HEK293 (cell line): ENCODE measurements around the gene FSCN2.

Experiments
- CTCF ChIA-PET: fragments of 350-600 bp; formaldehyde crosslinking; extraction: SDS; loops from one replicate; lab custom pipeline; 2021; ENCODE audit warnings: antibody characterized with exemption; lab: Yijun Ruan, JAX
- POLR2A ChIA-PET: fragments of 300-600 bp; formaldehyde crosslinking; extraction: SDS; loops from one replicate; lab custom pipeline; 2020; ENCODE audit warnings: antibody characterized with exemption, inconsistent platforms; lab: Yijun Ruan, JAX
- H3K27ac ChIP-seq: fragments of 200-500 bp; sonication (Bioruptor generic); 2 replicates; pipeline ENCODE4 v1.5.1; 2014; ENCODE audit warnings: low read depth, low read length, control low read depth, inconsistent platforms; ENCODE audit errors: extremely low read depth
- H3K36me3 ChIP-seq, 2 experiments: fragments of 200-500 bp in 1 of 2; sonication (Bioruptor generic) in 1 of 2; 1 replicate in 1 of 2; 2 replicates in 1 of 2; pipeline ENCODE4 v1.5.1; 2014 to 2017; ENCODE audit warnings: inconsistent platforms in 2 of 2, low read length in 2 of 2; ENCODE audit not compliant: control insufficient read depth in 2 of 2, insufficient read depth in 1 of 2
- H3K4me1 ChIP-seq: fragments of 200-500 bp; sonication (Bioruptor generic); 2 replicates; pipeline ENCODE4 v1.5.1; 2014; ENCODE audit warnings: mild to moderate bottlenecking, low read length, inconsistent platforms; ENCODE audit not compliant: control insufficient read depth, insufficient read depth
- H3K4me3 ChIP-seq: 2 replicates; pipeline ENCODE4 v1.5.1; 2011; ENCODE audit warnings: low read depth, mild to moderate bottlenecking, control low read depth, low read length, moderate library complexity
- H3K9me3 ChIP-seq: fragments of 200-500 bp; sonication (Bioruptor generic); 2 replicates; pipeline ENCODE4 v1.5.1; 2014; ENCODE audit warnings: low read depth, low read length, inconsistent platforms; ENCODE audit not compliant: control insufficient read depth, insufficient read depth
- KLF16 ChIP-seq: fragments of 450-650 bp; formaldehyde crosslinking; IDR thresholded peaks from 2 replicates; pipeline ENCODE4 v1.5.1; 2017; ENCODE audit warnings: missing biosample characterization, missing genetic modification characterization
- OSR2 ChIP-seq: fragments of 450-650 bp; formaldehyde crosslinking; IDR thresholded peaks from 2 replicates; pipeline ENCODE4 v1.5.1; 2016; ENCODE audit warnings: missing biosample characterization, missing genetic modification characterization
- SCRT1 ChIP-seq: fragments of 450-650 bp; formaldehyde crosslinking; IDR thresholded peaks from 2 replicates; pipeline ENCODE4 v1.5.1; 2016; ENCODE audit warnings: missing biosample characterization, missing genetic modification characterization, borderline replicate concordance
- SP2 ChIP-seq: fragments of 450-650 bp; formaldehyde crosslinking; IDR thresholded peaks from 2 replicates; pipeline ENCODE4 v1.5.1; 2016; ENCODE audit warnings: missing biosample characterization, missing genetic modification characterization
- TRIM28 ChIP-seq: IDR thresholded peaks from 2 replicates; pipeline ENCODE4 v1.6.1; 2011; ENCODE audit warnings: low read length, control low read depth, borderline replicate concordance
- ZNF112 ChIP-seq: fragments of 450-650 bp; formaldehyde crosslinking; IDR thresholded peaks from 2 replicates; pipeline ENCODE4 v1.5.0; 2017; ENCODE audit warnings: missing biosample characterization, missing genetic modification characterization
- ZNF114 ChIP-seq: fragments of 450-650 bp; formaldehyde crosslinking; IDR thresholded peaks from 2 replicates; pipeline ENCODE4 v1.5.0; 2017; ENCODE audit warnings: missing biosample characterization, missing genetic modification characterization
- ZNF133 ChIP-seq: fragments of 450-650 bp; formaldehyde crosslinking; IDR thresholded peaks from 2 replicates; pipeline ENCODE4 v1.5.1; 2016; ENCODE audit warnings: missing biosample characterization, missing genetic modification characterization
- ZNF174 ChIP-seq: fragments of 450-650 bp; formaldehyde crosslinking; IDR thresholded peaks from 2 replicates; pipeline ENCODE4 v1.5.0; 2017; ENCODE audit warnings: missing biosample characterization, mild to moderate bottlenecking, missing genetic modification characterization
- ZNF184 ChIP-seq: fragments of 450-650 bp; IDR thresholded peaks from 2 replicates; pipeline ENCODE4 v1.5.1; 2018; ENCODE audit warnings: missing biosample characterization, mild to moderate bottlenecking, missing genetic modification characterization
- ZNF335 ChIP-seq: fragments of 450-650 bp; formaldehyde crosslinking; conservative IDR thresholded peaks from 2 replicates; pipeline ENCODE4 v1.5.1; 2016; ENCODE audit warnings: missing biosample characterization, missing genetic modification characterization
- ZNF366 ChIP-seq: fragments of 450-650 bp; formaldehyde crosslinking; conservative IDR thresholded peaks from 2 replicates; pipeline ENCODE4 v1.5.1; 2016; ENCODE audit warnings: missing biosample characterization, missing genetic modification characterization
- ZNF391 ChIP-seq: fragments of 450-650 bp; formaldehyde crosslinking; IDR thresholded peaks from 2 replicates; pipeline ENCODE4 v1.5.1; 2016; ENCODE audit warnings: low read depth, missing biosample characterization, missing genetic modification characterization, borderline replicate concordance
- ZNF416 ChIP-seq: fragments of 450-650 bp; formaldehyde crosslinking; IDR thresholded peaks from 2 replicates; pipeline ENCODE4 v1.5.1; 2016; ENCODE audit warnings: missing biosample characterization, missing genetic modification characterization
- ZSCAN23 ChIP-seq: fragments of 450-650 bp; formaldehyde crosslinking; IDR thresholded peaks from 2 replicates; pipeline ENCODE4 v1.5.1; 2016; ENCODE audit warnings: missing biosample characterization, missing genetic modification characterization
- TF ChIP-seq, protein P1 (sequence below): fragments of 450-650 bp; formaldehyde crosslinking; IDR thresholded peaks from 2 replicates; pipeline ENCODE4 v1.5.1; 2016; ENCODE audit warnings: missing biosample characterization, missing genetic modification characterization, low read depth
- TF ChIP-seq, protein P2 (sequence below): fragments of 450-650 bp; formaldehyde crosslinking; optimal IDR thresholded peaks from 2 replicates; pipeline ENCODE3; 2016; ENCODE audit warnings: missing biosample characterization, mild to moderate bottlenecking, missing genetic modification characterization
- TF ChIP-seq, protein P3 (sequence below): fragments of 450-650 bp; formaldehyde crosslinking; IDR thresholded peaks from 2 replicates; pipeline ENCODE4 v1.5.1; 2016; ENCODE audit warnings: missing biosample characterization, missing genetic modification characterization
- TF ChIP-seq, protein P4 (sequence below): sonication (generic); formaldehyde crosslinking; IDR thresholded peaks from 2 replicates; pipeline ENCODE4 v1.8.1; 2022; ENCODE audit warnings: mild to moderate bottlenecking, moderate library complexity, missing genetic modification reagents
- TF ChIP-seq, protein P5 (sequence below): fragments of 450-650 bp; formaldehyde crosslinking; IDR thresholded peaks from 2 replicates; pipeline ENCODE4 v1.5.1; 2016; ENCODE audit warnings: missing biosample characterization, missing genetic modification characterization, borderline replicate concordance
- TF ChIP-seq, protein P6 (sequence below): fragments of 450-650 bp; formaldehyde crosslinking; IDR thresholded peaks from 2 replicates; pipeline ENCODE4 v1.5.1; 2017; ENCODE audit warnings: missing biosample characterization, missing genetic modification characterization

The FSCN2 gene

DNA sequence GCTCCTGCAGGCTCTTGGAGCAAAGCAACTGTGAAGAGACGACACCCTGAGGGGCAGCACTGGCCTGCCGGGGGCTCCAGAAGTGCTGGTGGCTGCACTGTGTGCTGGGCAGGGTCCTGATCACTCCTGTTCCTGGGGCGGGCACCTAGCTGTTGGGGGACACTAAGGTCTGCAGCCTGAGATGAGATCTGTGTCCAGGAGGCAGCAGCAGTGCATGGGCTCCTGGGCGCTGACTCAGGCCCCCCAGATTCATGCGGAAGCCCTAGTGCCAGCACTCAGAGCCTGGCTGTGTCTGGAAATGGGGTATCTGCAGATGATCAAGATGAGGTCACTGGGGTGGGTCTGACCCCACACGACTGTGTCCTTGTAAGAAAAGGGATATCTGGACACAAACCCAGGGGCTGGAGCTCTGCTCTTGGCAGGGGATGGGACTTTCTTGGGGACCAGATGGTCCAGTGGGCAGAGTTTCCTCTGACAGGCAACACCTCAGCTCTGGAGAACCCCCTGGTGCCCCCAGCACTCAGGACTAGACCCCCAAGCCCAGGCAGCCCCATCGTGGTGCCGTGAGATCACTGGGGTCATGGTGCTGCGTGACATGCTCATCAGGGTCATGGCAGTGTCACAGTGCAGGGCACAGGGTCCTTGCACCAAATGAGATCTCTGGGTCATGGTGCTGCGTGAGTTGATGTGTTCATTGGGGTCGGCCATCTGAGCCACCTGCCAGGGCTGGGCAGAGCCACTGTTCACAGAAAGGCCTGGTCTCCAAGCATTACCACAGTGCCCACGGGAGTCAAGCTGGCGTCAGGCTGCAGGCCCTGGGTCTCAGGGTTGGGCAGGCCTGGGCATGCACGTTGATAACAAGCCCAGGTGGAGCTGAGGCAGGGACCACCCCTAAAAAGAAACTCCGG, 14.5 kb downstream of the FSCN2 start:
- TF ChIP-seq, protein P1, sequence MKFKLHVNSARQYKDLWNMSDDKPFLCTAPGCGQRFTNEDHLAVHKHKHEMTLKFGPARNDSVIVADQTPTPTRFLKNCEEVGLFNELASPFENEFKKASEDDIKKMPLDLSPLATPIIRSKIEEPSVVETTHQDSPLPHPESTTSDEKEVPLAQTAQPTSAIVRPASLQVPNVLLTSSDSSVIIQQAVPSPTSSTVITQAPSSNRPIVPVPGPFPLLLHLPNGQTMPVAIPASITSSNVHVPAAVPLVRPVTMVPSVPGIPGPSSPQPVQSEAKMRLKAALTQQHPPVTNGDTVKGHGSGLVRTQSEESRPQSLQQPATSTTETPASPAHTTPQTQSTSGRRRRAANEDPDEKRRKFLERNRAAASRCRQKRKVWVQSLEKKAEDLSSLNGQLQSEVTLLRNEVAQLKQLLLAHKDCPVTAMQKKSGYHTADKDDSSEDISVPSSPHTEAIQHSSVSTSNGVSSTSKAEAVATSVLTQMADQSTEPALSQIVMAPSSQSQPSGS (tag by site-specific recombination), result no peak
- TF ChIP-seq, protein P2, sequence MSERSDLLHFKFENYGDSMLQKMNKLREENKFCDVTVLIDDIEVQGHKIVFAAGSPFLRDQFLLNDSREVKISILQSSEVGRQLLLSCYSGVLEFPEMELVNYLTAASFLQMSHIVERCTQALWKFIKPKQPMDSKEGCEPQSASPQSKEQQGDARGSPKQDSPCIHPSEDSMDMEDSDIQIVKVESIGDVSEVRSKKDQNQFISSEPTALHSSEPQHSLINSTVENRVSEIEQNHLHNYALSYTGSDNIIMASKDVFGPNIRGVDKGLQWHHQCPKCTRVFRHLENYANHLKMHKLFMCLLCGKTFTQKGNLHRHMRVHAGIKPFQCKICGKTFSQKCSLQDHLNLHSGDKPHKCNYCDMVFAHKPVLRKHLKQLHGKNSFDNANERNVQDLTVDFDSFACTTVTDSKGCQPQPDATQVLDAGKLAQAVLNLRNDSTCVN, result no peak
- no peak for TF ChIP-seq KLF16 (tag by site-specific recombination)
- no peak for TF ChIP-seq SCRT1 (tag by site-specific recombination)
- TF ChIP-seq ZNF416 (tag by site-specific recombination), result no peak
- TF ChIP-seq ZNF184 (tag by site-specific recombination), result no peak
- no peak for TF ChIP-seq ZNF391 (tag by site-specific recombination)
- no peak for TF ChIP-seq ZSCAN23 (tag by site-specific recombination)
- no peak for TF ChIP-seq ZNF174 (tag by site-specific recombination)
- TF ChIP-seq, protein P3, sequence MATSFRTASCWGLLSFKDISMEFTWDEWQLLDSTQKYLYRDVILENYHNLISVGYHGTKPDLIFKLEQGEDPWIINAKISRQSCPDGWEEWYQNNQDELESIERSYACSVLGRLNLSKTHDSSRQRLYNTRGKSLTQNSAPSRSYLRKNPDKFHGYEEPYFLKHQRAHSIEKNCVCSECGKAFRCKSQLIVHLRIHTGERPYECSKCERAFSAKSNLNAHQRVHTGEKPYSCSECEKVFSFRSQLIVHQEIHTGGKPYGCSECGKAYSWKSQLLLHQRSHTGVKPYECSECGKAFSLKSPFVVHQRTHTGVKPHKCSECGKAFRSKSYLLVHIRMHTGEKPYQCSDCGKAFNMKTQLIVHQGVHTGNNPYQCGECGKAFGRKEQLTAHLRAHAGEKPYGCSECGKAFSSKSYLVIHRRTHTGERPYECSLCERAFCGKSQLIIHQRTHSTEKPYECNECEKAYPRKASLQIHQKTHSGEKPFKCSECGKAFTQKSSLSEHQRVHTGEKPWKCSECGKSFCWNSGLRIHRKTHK (tag by site-specific recombination), result no peak
- no peaks in the 10 kb centered on the region for H3K4me1 ChIP-seq
- H3K27ac ChIP-seq, result no peak overlapping the region
- H3K9me3 ChIP-seq, result no peaks in the 10 kb centered on the region
- no peak overlapping the region for H3K4me3 ChIP-seq
- ChIA-PET CTCF (interaction anchor here (0.7 to 2.7 kb wide), 2 partner anchors 58 to 59 kb away, joined by 3 to 13 read pairs; no protein-coding TSS in a partner anchor), POLR2A (interaction anchor here (0.9 to 2.7 kb wide), 5 partner anchors 9 to 113 kb away, joined by 3 to 12 read pairs (median 9); partner anchors contain the start of genes ACTG1, FAAP100 and PDE6G)
- H3K36me3 ChIP-seq, result peaks cover 4 to 87% of the 10 kb centered on the region in 2 experiments; a peak in 2 of 3 replicates

DNA sequence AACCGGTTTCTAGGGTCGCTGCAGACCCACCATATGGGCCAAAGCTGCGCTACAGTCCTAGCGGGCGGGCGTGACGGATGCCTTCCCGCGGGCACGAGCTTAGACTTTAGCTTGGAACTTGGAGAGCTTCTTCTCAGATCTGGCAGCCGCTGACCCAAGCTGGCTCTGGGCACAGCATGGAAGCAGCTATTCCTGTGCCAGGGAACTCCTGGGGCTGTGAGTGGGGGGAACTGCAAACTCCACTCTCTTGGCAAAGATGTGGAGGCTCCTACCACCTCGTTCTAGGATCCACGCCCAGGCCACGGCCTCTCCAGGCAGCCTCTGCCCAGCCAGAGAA, 15.1 kb downstream of the FSCN2 start:
- H3K4me3 ChIP-seq, result no peak overlapping the region
- POLR2A ChIA-PET, result interaction anchor here (1.2 to 2.7 kb wide), 5 partner anchors 9 to 31 kb away, joined by 5 to 12 read pairs (median 9); partner anchors contain the start of genes ACTG1 and FAAP100
- no peaks in the 10 kb centered on the region for H3K9me3 ChIP-seq
- H3K4me1 ChIP-seq, result no peaks in the 10 kb centered on the region
- TF ChIP-seq, protein P4, sequence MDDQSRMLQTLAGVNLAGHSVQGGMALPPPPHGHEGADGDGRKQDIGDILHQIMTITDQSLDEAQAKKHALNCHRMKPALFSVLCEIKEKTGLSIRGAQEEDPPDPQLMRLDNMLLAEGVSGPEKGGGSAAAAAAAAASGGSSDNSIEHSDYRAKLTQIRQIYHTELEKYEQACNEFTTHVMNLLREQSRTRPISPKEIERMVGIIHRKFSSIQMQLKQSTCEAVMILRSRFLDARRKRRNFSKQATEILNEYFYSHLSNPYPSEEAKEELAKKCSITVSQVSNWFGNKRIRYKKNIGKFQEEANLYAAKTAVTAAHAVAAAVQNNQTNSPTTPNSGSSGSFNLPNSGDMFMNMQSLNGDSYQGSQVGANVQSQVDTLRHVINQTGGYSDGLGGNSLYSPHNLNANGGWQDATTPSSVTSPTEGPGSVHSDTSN (CRISPR knock-in tag), result no peak
- TF ChIP-seq ZNF112 (tag by site-specific recombination) (no peak), ZNF114 (no peak), TRIM28 (no peak), ZNF335 (tag by site-specific recombination) (no peak), SP2 (tag by site-specific recombination) (no peak), ZNF133 (no peak), ZNF366 (tag by site-specific recombination) (no peak), OSR2 (tag by site-specific recombination) (no peak)
- TF ChIP-seq, protein P5, sequence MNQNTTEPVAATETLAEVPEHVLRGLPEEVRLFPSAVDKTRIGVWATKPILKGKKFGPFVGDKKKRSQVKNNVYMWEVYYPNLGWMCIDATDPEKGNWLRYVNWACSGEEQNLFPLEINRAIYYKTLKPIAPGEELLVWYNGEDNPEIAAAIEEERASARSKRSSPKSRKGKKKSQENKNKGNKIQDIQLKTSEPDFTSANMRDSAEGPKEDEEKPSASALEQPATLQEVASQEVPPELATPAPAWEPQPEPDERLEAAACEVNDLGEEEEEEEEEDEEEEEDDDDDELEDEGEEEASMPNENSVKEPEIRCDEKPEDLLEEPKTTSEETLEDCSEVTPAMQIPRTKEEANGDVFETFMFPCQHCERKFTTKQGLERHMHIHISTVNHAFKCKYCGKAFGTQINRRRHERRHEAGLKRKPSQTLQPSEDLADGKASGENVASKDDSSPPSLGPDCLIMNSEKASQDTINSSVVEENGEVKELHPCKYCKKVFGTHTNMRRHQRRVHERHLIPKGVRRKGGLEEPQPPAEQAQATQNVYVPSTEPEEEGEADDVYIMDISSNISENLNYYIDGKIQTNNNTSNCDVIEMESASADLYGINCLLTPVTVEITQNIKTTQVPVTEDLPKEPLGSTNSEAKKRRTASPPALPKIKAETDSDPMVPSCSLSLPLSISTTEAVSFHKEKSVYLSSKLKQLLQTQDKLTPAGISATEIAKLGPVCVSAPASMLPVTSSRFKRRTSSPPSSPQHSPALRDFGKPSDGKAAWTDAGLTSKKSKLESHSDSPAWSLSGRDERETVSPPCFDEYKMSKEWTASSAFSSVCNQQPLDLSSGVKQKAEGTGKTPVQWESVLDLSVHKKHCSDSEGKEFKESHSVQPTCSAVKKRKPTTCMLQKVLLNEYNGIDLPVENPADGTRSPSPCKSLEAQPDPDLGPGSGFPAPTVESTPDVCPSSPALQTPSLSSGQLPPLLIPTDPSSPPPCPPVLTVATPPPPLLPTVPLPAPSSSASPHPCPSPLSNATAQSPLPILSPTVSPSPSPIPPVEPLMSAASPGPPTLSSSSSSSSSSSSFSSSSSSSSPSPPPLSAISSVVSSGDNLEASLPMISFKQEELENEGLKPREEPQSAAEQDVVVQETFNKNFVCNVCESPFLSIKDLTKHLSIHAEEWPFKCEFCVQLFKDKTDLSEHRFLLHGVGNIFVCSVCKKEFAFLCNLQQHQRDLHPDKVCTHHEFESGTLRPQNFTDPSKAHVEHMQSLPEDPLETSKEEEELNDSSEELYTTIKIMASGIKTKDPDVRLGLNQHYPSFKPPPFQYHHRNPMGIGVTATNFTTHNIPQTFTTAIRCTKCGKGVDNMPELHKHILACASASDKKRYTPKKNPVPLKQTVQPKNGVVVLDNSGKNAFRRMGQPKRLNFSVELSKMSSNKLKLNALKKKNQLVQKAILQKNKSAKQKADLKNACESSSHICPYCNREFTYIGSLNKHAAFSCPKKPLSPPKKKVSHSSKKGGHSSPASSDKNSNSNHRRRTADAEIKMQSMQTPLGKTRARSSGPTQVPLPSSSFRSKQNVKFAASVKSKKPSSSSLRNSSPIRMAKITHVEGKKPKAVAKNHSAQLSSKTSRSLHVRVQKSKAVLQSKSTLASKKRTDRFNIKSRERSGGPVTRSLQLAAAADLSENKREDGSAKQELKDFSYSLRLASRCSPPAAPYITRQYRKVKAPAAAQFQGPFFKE (tag by site-specific recombination), result no peak
- TF ChIP-seq, protein P6, sequence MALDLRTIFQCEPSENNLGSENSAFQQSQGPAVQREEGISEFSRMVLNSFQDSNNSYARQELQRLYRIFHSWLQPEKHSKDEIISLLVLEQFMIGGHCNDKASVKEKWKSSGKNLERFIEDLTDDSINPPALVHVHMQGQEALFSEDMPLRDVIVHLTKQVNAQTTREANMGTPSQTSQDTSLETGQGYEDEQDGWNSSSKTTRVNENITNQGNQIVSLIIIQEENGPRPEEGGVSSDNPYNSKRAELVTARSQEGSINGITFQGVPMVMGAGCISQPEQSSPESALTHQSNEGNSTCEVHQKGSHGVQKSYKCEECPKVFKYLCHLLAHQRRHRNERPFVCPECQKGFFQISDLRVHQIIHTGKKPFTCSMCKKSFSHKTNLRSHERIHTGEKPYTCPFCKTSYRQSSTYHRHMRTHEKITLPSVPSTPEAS (tag by site-specific recombination), result no peak
- peaks cover 7 to 89% of the 10 kb centered on the region in 2 experiments; a peak in 2 of 3 replicates for H3K36me3 ChIP-seq
- CTCF ChIA-PET, result interaction anchor here (2.7 kb wide), 1 partner anchor 57 kb away, joined by 13 read pairs; no protein-coding TSS in a partner anchor
- H3K27ac ChIP-seq, result no peak overlapping the region
